ENCODE measurements around the gene PCDHB9.

GRCh38 chr5:141155540-141156374 lies 31.2 kb upstream of the PCDHB9 start:
- TF ChIP-seq CTCF (conservative IDR thresholded peaks at IDR 0.05; ENCODE audit: low read depth, low read length) (peak; percentile 38; the same call in 1 of the 2 replicates), EZH2phosphoT487 (IDR thresholded peaks at IDR 0.05; ENCODE audit: borderline replicate concordance, low read length) (no peak)

Measured in PC-3 (cell line).